WI38 (cell line): ENCODE results near the gene SCAPER.

Source experiments
- H3K4me3 ChIP-seq: 2 replicates; pipeline ENCODE4 v1.5.1; 2011; ENCODE audit warnings: low read depth, mild to moderate bottlenecking, control low read depth, low read length
- TF ChIP-seq, protein P1 (sequence below): IDR thresholded peaks from 2 replicates; pipeline ENCODE4 v1.5.1; 2012; ENCODE audit warnings: low read depth, mild to moderate bottlenecking, control low read depth, low read length

SCAPER gene

DNA sequence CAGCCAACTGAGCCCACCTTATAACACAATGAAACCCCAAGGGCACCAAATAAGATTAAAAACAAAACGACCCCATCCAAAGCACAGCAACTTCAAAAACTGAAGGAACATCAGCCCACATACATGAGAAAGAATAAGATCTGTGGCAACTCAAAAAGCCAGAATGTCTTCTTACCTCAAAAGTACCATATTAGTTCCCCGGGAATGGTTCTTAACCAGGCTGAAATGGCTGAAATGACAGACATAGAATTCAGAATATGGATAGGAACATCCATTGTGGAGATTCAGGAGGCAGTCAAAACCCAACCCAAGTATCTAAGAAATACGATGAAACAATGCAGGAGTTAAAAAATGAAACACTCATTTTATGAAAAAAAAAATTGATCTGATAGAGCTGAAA is 222.3 kb downstream of the SCAPER start:
- TF ChIP-seq, protein P1, sequence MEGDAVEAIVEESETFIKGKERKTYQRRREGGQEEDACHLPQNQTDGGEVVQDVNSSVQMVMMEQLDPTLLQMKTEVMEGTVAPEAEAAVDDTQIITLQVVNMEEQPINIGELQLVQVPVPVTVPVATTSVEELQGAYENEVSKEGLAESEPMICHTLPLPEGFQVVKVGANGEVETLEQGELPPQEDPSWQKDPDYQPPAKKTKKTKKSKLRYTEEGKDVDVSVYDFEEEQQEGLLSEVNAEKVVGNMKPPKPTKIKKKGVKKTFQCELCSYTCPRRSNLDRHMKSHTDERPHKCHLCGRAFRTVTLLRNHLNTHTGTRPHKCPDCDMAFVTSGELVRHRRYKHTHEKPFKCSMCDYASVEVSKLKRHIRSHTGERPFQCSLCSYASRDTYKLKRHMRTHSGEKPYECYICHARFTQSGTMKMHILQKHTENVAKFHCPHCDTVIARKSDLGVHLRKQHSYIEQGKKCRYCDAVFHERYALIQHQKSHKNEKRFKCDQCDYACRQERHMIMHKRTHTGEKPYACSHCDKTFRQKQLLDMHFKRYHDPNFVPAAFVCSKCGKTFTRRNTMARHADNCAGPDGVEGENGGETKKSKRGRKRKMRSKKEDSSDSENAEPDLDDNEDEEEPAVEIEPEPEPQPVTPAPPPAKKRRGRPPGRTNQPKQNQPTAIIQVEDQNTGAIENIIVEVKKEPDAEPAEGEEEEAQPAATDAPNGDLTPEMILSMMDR: no peak
- H3K4me3 ChIP-seq: no peak overlapping the region

DNA sequence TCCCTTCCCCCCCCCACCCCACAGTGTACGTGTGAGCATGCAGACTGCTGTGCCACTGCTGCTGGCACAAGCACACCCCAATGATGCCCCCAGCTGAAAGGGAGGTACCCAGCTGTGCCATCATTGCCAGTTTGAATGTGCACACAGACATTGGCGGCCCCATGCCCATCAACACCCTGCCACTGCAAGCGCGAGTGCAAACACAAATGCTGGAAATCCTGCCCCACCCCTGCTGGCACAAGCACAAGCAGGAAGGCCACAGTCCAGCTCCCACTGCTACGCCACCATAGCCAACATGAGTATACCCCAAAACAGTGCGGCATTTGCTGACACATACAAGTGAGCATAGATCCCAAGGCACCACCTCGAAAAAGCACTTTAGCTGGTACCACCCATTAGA is 222.9 kb downstream of the SCAPER start:
- TF ChIP-seq, protein P1: no peak

DNA sequence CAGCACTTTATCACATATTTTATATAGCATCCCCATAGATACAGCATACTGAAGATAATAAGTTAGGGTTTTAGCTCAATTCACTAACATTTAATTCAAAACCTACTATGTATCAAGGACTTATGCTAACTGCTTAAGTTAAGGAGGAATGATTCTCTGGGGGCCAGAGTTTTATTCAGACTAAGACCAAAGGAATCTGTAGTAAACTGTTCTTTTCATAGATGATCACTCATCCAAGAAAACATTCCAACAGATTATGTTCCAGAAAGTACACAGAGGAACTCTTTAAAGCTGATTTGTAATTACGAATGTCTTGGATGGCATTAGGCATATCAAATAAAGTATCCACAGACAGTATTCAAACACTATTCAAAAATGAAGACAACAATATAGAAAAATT is 226.4 kb downstream of the SCAPER start:
- no peak overlapping the region for H3K4me3 ChIP-seq
- TF ChIP-seq, protein P1: no peak

More for the DNA sequence above, 222.9 kb downstream of the SCAPER start:
- no peak overlapping the region for H3K4me3 ChIP-seq

DNA sequence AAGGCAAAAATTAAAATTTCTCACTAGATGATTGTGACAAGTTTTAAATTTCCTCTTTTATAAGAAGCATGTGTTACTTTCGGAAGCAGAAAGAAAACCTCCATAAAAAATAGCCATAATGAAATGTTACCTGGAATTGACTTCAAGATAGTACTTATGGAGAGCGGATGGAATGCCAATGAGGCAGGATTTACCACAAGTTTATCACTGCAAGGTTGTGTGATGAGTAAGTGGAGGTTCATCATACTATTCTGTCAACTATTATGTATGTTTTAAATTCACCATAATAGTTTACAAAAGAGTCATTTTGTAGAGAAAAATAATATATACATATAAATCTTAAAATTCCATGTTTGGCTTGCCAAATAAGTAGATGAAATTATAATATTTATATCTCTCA is 230.3 kb downstream of the SCAPER start:
- H3K4me3 ChIP-seq: no peak overlapping the region
- TF ChIP-seq, protein P1: no peak

DNA sequence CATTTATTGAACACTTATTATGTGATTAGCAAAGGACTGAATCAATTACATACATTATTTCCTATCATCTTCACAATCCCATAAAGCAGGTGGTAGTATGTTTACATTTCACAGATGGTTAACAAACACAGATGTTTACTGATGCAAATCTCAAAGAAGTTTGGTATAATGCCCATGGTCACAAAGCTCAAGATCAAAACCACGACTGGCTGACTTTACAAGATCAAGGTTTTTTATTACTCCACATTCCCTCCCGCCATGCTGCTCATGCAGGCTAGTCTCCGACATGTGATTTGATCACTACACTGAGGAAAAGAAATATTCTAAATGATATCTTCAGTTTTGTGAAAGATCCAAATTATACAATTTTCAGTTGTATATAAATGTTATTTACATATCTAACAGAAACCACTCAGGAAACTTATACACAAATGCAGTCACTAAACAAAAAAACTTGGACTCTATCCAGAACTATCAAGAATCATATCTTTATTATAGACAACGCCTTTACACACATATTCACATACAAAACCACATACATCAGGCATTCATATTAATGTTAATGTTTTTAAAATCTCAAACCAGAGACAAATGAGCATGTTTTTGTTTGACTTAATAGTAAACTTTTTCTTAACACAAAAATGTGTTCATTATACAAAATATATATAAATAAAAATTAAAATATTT is 235.5 kb downstream of the SCAPER start:
- TF ChIP-seq, protein P1: no peak
- H3K4me3 ChIP-seq: no peak overlapping the region

DNA sequence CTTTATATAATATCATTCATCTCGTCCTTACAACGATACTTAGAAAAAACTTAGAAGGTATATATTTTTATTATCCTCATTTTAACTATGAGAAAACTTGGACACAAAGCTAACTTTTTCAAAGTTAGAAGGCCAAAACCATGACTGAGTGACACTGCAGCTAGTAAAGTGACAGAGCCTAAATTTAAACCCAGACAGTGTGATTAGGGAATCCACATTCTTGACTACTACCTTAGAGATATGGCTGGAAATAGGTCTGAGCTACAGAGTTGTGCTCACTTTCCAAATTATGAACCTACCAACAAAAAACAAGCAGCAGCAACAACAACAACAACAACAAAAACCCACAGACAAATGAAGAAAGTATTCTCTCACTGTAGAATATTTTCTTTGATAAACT is 236.2 kb downstream of the SCAPER start:
- TF ChIP-seq, protein P1: no peak
- H3K4me3 ChIP-seq: no peak overlapping the region

DNA sequence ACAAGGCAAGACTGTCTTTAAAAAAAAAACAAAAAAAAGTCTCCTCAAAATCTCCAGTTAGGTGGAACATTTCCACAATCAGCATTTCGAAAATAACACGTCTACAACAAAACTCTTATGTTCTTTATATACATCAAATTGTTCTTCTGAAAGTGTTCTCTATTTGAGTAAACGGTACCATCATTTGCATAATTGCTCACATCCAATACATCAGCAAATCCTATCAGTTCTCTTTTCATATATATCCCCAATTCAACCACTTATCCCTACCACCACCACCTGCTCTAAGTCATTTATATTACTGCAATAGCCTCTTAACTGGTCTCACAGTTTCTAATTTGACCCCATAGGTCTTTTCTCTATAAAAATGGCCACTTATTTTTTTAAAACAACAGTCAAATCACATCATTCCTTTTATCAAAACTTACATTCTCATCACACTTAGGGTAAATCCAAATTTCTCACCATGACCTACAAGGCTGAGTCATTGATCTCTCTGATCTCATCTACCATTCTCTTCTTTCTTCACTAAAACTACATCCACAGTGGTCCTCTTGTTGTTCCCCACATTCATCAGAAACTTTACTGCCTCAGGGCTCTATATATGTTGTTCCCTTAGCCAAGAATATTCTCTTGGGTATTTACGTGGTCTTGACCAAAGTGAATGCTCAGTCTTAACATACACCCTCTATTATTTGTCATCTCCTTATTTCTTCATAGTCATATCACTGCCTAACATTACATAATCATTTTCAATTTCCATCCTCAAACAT is 237.0 kb downstream of the SCAPER start:
- TF ChIP-seq, protein P1: no peak
- H3K4me3 ChIP-seq: no peak overlapping the region
